Measurements from ENCODE around the gene ZFP62.

Gene ZFP62

DNA sequence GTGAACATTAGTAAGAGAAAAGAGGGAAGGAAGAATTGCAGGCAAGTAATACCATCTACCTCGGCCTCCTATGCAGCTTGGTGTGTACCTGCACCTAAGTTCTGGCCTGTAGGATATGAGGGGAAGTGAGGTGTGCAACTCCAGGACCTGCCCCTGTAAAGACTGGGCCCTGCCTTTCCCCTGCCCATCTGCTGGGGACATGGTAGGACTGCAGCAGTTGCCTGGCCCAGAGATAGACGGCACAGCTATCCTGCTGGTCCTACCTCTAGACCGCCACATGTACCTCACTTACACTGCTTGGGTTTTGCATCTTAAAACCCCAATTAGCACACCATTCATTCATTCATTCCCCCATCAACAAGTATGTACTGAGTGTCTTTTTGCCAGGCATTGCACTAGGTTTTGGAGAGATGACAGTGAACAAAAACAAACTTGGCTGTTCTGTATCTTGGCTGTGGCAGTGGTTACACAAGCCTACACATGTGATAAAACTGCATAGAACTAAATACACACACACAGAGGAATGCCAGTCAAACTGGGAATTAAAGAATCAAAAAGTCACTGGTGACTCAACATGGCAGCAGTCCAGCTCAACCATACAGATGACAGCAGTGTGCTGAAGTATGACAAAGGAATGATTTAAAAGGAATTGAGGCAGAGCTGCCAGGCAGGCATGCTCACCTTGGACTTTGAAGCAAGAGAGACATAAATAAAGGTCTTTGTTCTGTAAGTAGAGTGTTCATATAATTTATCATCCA, 35.1 kb downstream of the ZFP62 start:
- Histone ChIP-seq H3K27ac (ENCODE audit: low read depth, low read length) (no peak overlapping the region), H3K4me3 (ENCODE audit: low read depth in 1 of 2, low read length in 2 of 2) (no peak overlapping the region), H3K4me1 (ENCODE audit: insufficient read depth, low read length) (peaks cover 26% of the 10 kb centered on the region), H3K27me3 (ENCODE audit: control insufficient read depth in 1 of 2, insufficient read depth in 2 of 2, low read length in 2 of 2) (no peaks in the 10 kb centered on the region), H3K36me3 (ENCODE audit: insufficient read depth, low read length) (peaks cover 5% of the 10 kb centered on the region), H3K9me3 (ENCODE audit: low read length) (no peaks in the 10 kb centered on the region), H3K9ac (ENCODE audit: low read length) (no peak overlapping the region)

DNA sequence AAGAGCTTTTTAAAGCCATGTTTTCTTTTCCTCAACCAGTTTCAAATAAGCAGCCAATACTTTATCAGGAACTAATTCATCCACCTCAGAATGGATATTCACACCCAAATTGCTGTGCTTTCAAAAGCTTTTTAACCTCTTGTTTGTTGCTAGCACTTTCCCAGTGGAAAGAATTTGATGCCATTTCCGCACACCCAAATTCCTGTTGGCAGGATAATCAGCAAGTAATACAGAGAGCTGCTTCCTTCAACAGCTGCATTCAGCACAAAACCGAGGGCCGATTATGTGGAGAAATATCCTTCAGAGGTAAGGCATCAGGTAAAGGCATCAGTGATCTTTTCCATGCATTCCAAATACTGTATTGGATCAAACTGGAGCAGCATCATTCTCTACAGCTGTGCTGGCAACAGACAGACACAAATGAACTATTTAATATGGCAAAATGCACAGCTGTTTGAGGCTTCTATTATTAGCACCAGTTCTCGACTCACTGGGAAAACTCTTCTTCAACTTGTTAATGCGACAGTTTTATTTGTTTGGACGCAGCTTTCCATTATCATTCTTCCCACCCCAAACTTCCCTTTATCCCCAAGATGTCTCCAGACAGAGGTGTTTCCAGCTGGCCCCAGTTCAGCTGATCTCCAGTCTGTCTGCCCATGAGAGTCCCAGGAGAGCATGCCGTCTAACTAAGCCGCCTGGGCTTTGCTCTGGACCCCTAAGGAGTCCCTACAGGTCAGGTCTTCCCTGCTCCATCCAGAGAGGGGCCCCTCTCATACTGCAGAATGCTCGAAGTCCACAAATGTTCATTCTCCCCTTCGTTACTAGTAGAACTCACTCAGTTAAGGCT, 36.2 kb downstream of the ZFP62 start:
- peaks cover 3% of the 10 kb centered on the region for H3K36me3 ChIP-seq (ENCODE audit: insufficient read depth, low read length)
- H3K4me3 ChIP-seq (ENCODE audit: low read depth in 1 of 2, low read length in 2 of 2) = no peak overlapping the region
- peaks cover 19% of the 10 kb centered on the region for H3K4me1 ChIP-seq (ENCODE audit: insufficient read depth, low read length)
- H3K9me3 ChIP-seq (ENCODE audit: low read length) = no peaks in the 10 kb centered on the region
- no peaks in the 10 kb centered on the region for H3K27me3 ChIP-seq (ENCODE audit: control insufficient read depth in 1 of 2, insufficient read depth in 2 of 2, low read length in 2 of 2)
- H3K27ac ChIP-seq (ENCODE audit: low read depth, low read length) = no peak overlapping the region
- H3K9ac ChIP-seq (ENCODE audit: low read length) = no peak overlapping the region

DNA sequence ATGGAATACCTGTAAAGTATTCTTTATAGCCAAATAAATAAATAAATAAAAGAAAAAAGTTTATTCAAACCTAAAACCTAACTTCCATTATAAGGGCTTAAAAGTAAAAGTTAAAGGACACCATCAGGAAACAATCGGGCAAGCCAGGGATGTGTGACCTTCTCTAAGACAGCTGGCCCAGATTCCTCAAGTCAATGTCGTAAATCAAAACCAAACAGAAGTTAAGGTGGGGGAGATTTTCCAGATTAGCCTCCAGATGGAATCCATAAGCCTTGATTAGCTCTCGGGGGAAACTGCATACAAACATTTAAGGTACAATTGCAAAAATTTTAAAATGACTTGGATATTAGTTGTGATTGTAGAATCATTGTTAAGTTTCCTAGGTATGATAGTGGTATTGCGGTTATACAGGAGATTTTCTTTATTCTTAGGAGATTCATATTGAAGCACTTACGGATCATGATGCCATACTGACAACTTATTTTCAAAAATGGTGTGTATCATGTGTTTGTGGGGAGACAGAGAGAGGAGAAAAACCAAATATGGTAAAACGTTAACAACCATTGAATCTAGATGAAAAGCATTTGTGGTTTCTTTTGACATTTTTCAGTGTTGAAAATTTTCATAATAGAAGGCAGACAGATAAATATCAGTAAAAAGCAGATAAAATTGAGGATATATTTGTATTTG, 37.0 kb downstream of the ZFP62 start:
- H3K27ac ChIP-seq (ENCODE audit: low read depth, low read length) = no peak overlapping the region
- H3K4me1 ChIP-seq (ENCODE audit: insufficient read depth, low read length) = peaks cover 14% of the 10 kb centered on the region
- H3K36me3 ChIP-seq (ENCODE audit: insufficient read depth, low read length) = no peaks in the 10 kb centered on the region
- no peaks in the 10 kb centered on the region for H3K9me3 ChIP-seq (ENCODE audit: low read length)
- H3K27me3 ChIP-seq (ENCODE audit: control insufficient read depth in 1 of 2, insufficient read depth in 2 of 2, low read length in 2 of 2) = no peaks in the 10 kb centered on the region
- H3K4me3 ChIP-seq (ENCODE audit: low read depth in 1 of 2, low read length in 2 of 2) = no peak overlapping the region
- no peak overlapping the region for H3K9ac ChIP-seq (ENCODE audit: low read length)

DNA sequence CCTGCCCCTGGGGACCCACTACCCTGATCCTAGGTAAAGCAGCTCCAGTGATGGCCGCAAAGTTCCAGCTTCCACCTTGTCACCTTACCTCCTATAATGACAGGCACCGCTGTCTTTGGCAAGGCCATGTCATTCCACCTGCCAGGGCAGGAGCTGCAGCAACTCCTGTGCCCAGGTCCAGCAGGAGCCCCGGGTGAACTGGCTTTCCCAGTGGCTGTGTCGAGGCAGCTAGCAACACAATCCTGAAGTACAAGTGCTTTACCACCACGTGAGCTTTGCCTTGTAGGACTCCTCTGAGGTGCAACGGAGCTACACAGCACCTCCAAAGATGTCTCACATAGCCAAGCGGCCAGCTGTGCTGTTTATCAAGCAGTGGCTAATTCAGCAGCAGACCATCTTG, 37.7 kb downstream of the ZFP62 start:
- H3K27ac ChIP-seq (ENCODE audit: low read depth, low read length) = no peak overlapping the region
- peaks cover 14% of the 10 kb centered on the region for H3K4me1 ChIP-seq (ENCODE audit: insufficient read depth, low read length)
- no peak overlapping the region for H3K4me3 ChIP-seq (ENCODE audit: low read depth in 1 of 2, low read length in 2 of 2)
- H3K9me3 ChIP-seq (ENCODE audit: low read length) = no peaks in the 10 kb centered on the region
- H3K36me3 ChIP-seq (ENCODE audit: insufficient read depth, low read length) = no peaks in the 10 kb centered on the region
- H3K9ac ChIP-seq (ENCODE audit: low read length) = no peak overlapping the region
- no peaks in the 10 kb centered on the region for H3K27me3 ChIP-seq (ENCODE audit: control insufficient read depth in 1 of 2, insufficient read depth in 2 of 2, low read length in 2 of 2)

DNA sequence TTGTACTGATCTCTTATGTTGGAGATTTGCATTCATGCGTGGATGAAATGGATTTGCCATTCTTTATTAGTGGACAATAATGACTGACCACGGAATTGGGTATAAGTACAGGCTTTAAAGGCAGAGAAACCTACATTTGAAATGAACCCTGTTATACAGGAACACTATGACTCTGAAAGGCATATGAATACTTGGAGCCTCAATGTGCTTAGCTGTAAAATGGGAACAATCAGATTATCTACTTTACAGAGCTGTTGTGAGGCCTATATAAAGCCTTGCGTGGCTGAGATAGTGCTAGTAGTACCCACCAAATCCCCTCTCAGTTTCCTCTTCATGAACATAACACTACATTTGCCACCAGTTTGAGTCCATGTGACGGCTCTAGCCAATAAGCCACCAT, 39.5 kb downstream of the ZFP62 start:
- Histone ChIP-seq H3K27ac (ENCODE audit: low read depth, low read length) (no peak overlapping the region), H3K9ac (ENCODE audit: low read length) (no peak overlapping the region), H3K4me3 (ENCODE audit: low read depth in 1 of 2, low read length in 2 of 2) (no peak overlapping the region), H3K9me3 (ENCODE audit: low read length) (no peaks in the 10 kb centered on the region), H3K36me3 (ENCODE audit: insufficient read depth, low read length) (no peaks in the 10 kb centered on the region), H3K4me1 (ENCODE audit: insufficient read depth, low read length) (peaks cover 31% of the 10 kb centered on the region), H3K27me3 (ENCODE audit: control insufficient read depth in 1 of 2, insufficient read depth in 2 of 2, low read length in 2 of 2) (no peaks in the 10 kb centered on the region)

DNA sequence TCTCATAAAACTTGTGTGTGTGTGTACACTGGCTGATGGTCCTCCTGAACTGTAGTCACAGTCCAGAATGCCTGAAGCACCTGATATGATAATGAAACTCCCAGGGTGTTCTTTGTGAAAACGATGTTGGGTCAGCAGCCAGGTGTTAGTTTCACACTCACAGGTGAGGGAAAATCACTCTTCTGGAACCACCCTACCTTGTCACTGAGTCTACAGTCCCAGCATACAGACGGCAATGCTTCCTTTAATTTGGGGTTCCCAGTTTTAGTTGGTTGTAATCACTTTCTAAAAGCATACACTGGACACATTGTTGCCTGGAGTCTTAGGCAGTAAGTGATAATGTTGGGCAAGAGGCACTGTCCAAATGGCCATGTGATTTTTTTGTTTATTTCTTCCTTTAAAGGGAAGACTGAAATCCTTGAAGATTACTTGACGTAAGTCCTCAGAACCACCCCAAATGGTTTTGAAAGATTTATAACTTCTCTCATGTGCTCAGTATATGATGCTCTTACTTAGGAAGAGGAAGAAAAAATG, 40.2 kb downstream of the ZFP62 start:
- Histone ChIP-seq H3K9me3 (ENCODE audit: low read length) (no peaks in the 10 kb centered on the region), H3K4me1 (ENCODE audit: insufficient read depth, low read length) (peaks cover 31% of the 10 kb centered on the region), H3K36me3 (ENCODE audit: insufficient read depth, low read length) (no peaks in the 10 kb centered on the region), H3K27me3 (ENCODE audit: control insufficient read depth in 1 of 2, insufficient read depth in 2 of 2, low read length in 2 of 2) (no peaks in the 10 kb centered on the region), H3K27ac (ENCODE audit: low read depth, low read length) (no peak overlapping the region), H3K4me3 (ENCODE audit: low read depth in 1 of 2, low read length in 2 of 2) (no peak overlapping the region), H3K9ac (ENCODE audit: low read length) (no peak overlapping the region)

DNA sequence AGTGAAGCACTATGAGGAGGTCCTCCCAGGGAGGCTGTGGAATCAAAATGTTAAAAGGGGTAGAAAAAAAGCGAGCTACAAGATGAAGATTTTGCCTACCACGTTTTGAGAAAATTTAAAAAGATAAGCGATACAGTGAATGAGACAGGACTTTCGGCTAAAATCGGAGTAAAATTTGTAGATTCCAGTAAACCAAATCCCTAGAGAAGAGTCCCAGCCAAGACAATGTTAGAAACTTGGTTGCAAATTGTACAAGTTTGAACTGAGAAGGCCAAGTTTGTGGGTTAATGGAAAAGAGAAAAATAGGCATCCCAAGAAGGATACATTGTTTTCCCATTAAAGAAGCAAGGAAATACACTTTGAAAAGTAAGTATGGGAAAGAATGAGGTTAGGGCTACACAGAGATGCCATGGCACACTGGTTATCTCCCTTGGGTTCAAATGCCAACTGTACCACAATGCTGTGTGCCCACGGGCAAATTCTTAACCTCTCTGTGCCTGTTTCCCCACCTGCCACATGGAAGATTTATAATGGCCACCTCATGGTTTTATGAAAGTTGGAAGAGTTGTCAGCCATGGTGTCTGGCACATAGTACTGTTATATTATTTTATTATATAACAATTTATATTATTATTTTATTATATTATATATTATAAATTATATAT, 42.3 kb downstream of the ZFP62 start:
- H3K9me3 ChIP-seq (ENCODE audit: low read length) = no peaks in the 10 kb centered on the region
- peak overlapping the region; percentile 3 for H3K27ac ChIP-seq (ENCODE audit: low read depth, low read length)
- H3K4me1 ChIP-seq (ENCODE audit: insufficient read depth, low read length) = peaks cover 17% of the 10 kb centered on the region
- no peaks in the 10 kb centered on the region for H3K36me3 ChIP-seq (ENCODE audit: insufficient read depth, low read length)
- H3K9ac ChIP-seq (ENCODE audit: low read length) = no peak overlapping the region
- no peaks in the 10 kb centered on the region for H3K27me3 ChIP-seq (ENCODE audit: control insufficient read depth in 1 of 2, insufficient read depth in 2 of 2, low read length in 2 of 2)
- no peak overlapping the region for H3K4me3 ChIP-seq (ENCODE audit: low read depth in 1 of 2, low read length in 2 of 2)

DNA sequence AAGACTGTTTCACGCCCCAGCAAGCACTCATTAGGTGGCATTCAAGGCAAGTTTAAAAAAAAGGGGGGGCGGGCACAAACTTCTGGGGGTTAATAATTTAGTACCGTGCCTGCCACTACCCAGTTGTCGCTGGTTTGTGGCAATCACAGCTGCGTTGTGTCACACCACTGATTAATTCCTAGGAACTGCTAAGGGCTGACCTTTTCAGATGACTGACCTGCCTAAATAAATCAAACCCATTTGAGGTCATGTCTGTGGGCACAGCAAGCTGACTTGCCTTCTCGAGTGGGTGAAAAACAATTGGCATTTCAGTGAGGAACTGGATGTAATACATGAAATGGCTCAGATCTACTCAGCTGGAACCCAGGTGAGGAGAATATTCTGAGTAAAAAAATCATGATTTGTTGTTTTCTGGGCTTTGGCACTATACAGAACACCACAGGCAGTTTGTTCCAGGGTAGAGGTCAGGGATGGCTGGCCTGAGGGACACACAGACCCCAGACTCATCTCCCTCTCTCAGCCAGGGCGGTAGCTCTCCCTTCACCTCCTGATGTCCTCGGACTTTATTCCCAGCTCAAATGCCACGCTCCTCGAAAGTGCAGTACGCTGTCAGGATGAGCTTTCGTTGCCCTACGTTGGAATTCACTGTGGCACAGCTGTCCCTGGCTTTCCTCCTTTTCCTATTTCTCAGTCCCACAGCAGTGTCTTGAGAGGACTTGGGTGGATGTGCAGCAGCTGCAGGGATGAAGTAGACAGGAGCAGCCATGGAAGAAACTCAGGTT, 43.0 kb downstream of the ZFP62 start:
- no peaks in the 10 kb centered on the region for H3K27me3 ChIP-seq (ENCODE audit: control insufficient read depth in 1 of 2, insufficient read depth in 2 of 2, low read length in 2 of 2)
- no peaks in the 10 kb centered on the region for H3K36me3 ChIP-seq (ENCODE audit: insufficient read depth, low read length)
- peaks cover 17% of the 10 kb centered on the region for H3K4me1 ChIP-seq (ENCODE audit: insufficient read depth, low read length)
- no peak overlapping the region for H3K9ac ChIP-seq (ENCODE audit: low read length)
- H3K27ac ChIP-seq (ENCODE audit: low read depth, low read length) = peak overlapping the region; percentile 3
- H3K4me3 ChIP-seq (ENCODE audit: low read depth in 1 of 2, low read length in 2 of 2) = no peak overlapping the region
- no peaks in the 10 kb centered on the region for H3K9me3 ChIP-seq (ENCODE audit: low read length)

DNA sequence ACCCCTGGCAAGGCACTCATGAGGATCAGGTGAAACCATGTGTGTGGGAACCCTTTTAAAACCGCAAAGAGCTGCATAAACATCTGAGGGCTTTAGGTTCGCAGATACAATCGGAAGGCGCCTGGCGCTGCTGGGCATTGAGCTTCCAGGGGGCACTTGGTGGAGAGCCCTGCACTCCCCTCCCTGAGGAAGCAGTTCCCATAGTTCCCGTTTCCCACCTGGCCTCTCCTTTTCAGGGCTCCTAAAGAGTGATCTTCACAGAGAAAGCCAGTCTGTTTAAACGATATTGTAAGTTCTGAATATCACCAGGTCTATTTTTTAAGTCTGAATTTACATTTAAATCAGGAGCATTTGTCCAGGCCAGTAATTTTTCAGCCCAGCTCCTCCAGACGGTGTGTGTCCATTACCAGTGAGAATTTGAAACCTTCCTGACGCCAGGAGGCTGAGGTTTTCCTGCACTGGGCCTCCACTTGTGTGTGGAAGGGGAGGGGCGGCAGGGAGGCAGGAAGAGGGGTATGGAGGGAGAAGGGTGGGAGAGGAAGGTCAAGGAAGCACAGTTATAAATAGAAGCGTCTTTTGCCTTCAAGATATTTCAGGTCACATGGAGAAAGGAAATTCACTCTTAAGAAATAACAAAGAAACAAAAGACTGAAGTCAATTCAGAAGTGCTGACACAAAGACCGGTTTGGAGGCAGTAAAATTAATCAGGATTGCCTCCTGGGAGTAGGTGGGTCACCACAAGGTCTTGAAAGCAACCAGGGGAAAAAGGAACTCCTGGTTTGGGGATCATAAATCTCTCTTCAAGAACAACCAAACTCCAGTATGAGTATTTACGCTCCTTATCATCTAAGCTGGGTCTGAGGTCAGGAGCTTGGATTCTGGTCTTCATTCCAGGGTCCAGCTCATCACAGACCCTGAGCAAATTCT, 44.2 kb downstream of the ZFP62 start:
- Histone ChIP-seq H3K27ac (ENCODE audit: low read depth, low read length) (no peak overlapping the region), H3K9ac (ENCODE audit: low read length) (no peak overlapping the region), H3K9me3 (ENCODE audit: low read length) (no peaks in the 10 kb centered on the region), H3K36me3 (ENCODE audit: insufficient read depth, low read length) (no peaks in the 10 kb centered on the region), H3K27me3 (ENCODE audit: control insufficient read depth in 1 of 2, insufficient read depth in 2 of 2, low read length in 2 of 2) (no peaks in the 10 kb centered on the region), H3K4me3 (ENCODE audit: low read depth in 1 of 2, low read length in 2 of 2) (no peak overlapping the region), H3K4me1 (ENCODE audit: insufficient read depth, low read length) (peaks cover 17% of the 10 kb centered on the region)

Measured in muscle layer of colon (tissue), 2 donors.